H1 (cell line): ENCODE data around the gene SLC2A13. TPM values are rescaled to one million over a fixed set of nuclear protein-coding genes. Genes with fewer than 3 reads are reported as not detected.

Experiments
- CHD1 ChIP-seq: IDR thresholded peaks from 2 replicates; pipeline ENCODE4 v1.6.1; 2012; ENCODE audit warnings: low read depth, low read length, improper control_type of control experiment
- PHF8 ChIP-seq: fragments of 200-600 bp; sonication (generic); conservative IDR thresholded peaks from 2 replicates; pipeline ENCODE4 v1.7.1; 2012; ENCODE audit warnings: low read depth, mild to moderate bottlenecking, inconsistent platforms, low read length, moderate library complexity
- polyA plus RNA-seq, 7 experiments: library from polyadenylated mRNA; depleted of rRNA in 3 of 7; stranded (reverse) in 5 of 7; unstranded in 2 of 7; fragments of >200 nt in 5 of 7; fragments of 200-250 nt in 2 of 7; gene quantifications; 1 replicate in 5 of 7; 2 replicates in 1 of 7; 4 replicates in 1 of 7; pipeline versions ENCODE4 v1.2.1 to v1.2.3, GENCODE V29; 2011 to 2013; ENCODE audit warnings: missing spikeins in 2 of 7, mixed read lengths in 2 of 7
- total RNA-seq: library from RNA; stranded (reverse); fragmentation: NEBNext Ultra II Directional; extraction: Animal tissue kit (Norgen Biotek cat#: 25700); gene quantifications from 2 replicates; pipeline ENCODE4 v1.2.1, GENCODE V29; 2021

SLC2A13 gene
- total and polyA plus RNA-seq, 2 of the 8 experiments (the other 6 are each of a cell fraction or from before 2014, with no cell fraction given) = 2.8 to 9.6 TPM

DNA sequence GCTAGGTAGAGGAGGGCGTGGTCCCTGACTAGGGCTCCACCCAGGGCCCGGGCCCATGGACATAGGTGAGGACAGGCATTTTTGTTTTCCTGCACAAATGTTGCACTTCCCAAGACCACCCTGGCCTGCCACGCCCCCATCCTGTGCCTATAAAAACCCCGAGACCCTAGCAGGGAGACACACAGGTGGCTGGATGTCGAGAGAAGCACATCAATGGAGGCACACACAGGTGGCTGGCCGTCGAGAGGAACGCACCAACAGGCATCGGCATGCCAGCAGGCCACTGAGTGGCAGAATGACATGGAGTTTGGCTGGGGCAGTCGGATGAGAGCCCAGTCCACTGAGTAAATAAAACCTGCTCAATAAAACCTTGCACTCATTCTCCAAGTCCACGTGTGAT lies 328.4 kb downstream of the SLC2A13 start (continued):
- TF ChIP-seq CHD1 (no peak), PHF8 (no peak)
